GM23338 (cell line): ENCODE data around the gene SARS1. TPM values are rescaled to one million over a fixed set of nuclear protein-coding genes. Genes with fewer than 3 reads are reported as not detected.

Experiments used
- CTCF ChIP-seq, 2 experiments: fragments of 200-600 bp in 1 of 2; sonication (generic) in 1 of 2; conservative IDR thresholded peaks; 2 replicates each; pipeline versions ENCODE4 v1.5.1 to v1.6.1; 2016 to 2017; ENCODE audit warnings: antibody characterized with exemption in 2 of 2, low read depth in 2 of 2, mild to moderate bottlenecking in 2 of 2, moderate library complexity in 1 of 2
- JUNB ChIP-seq: IDR thresholded peaks from one replicate; pipeline ENCODE4 v1.6.1; 2016; ENCODE audit warnings: antibody characterized with exemption; ENCODE audit not compliant: unreplicated experiment
- NANOG ChIP-seq: IDR thresholded peaks from 2 replicates; pipeline ENCODE4 v1.6.1; 2016; ENCODE audit warnings: antibody characterized with exemption, borderline replicate concordance
- POLR2AphosphoS5 ChIP-seq: IDR thresholded peaks from 2 replicates; pipeline ENCODE4 v1.6.1; 2016; ENCODE audit warnings: antibody characterized with exemption, low read depth
- STAT1 ChIP-seq: IDR thresholded peaks from one replicate; pipeline ENCODE4 v1.6.1; 2016; ENCODE audit warnings: antibody characterized with exemption; ENCODE audit not compliant: unreplicated experiment
- polyA plus RNA-seq: library from polyadenylated mRNA; unstranded; fragments of >200 nt; fragmentation: Nextera tagmentation; extraction: Ambion mirVana; gene quantifications from 2 replicates; pipeline ENCODE4 v1.2.1, GENCODE V29; 2016
- total RNA-seq: library from RNA; depleted of rRNA; stranded (reverse); fragments of >200 nt; shearing (Covaris generic); gene quantifications from 2 replicates; pipeline ENCODE4 v1.2.3, GENCODE V29; 2014
- TF ChIP-seq, protein P1 (sequence below): fragments of 250-450 bp; sonication (Bioruptor Pico); IDR thresholded peaks from 2 replicates; pipeline ENCODE4 v1.5.0; 2020; ENCODE audit warnings: mild to moderate bottlenecking, moderate library complexity

Gene SARS1
- total and polyA plus RNA-seq, 2 experiments from 2014 or later = 141 to 166 TPM

DNA sequence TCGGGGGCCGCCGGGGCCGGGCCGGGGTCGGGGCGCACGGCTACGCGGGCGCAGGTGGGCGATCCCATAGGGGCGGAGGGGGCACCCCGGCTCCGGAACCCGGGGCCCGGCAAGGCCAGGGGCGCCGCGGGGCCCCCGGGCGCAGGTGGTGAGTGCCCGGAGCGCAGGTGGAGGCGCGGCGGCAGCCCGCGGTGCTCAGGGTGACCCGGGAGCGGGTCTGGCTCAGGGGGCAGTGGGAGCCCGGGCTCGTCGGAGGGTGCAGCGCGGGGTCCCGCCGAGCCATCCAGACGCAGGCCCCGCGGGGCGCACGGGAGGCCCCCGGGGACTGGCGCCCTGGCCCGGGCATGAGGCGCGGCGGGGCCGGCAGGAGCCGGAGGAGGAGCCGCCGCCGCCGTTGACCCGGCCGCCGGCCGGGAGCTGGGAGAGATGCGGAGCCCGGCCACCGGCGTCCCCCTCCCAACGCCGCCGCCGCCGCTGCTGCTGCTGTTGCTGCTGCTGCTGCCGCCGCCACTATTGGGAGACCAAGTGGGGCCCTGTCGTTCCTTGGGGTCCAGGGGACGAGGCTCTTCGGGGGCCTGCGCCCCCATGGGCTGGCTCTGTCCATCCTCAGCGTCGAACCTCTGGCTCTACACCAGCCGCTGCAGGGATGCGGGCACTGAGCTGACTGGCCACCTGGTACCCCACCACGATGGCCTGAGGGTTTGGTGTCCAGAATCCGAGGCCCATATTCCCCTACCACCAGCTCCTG, 36.1 kb downstream of the SARS1 start (continued):
- TF ChIP-seq, protein P1, sequence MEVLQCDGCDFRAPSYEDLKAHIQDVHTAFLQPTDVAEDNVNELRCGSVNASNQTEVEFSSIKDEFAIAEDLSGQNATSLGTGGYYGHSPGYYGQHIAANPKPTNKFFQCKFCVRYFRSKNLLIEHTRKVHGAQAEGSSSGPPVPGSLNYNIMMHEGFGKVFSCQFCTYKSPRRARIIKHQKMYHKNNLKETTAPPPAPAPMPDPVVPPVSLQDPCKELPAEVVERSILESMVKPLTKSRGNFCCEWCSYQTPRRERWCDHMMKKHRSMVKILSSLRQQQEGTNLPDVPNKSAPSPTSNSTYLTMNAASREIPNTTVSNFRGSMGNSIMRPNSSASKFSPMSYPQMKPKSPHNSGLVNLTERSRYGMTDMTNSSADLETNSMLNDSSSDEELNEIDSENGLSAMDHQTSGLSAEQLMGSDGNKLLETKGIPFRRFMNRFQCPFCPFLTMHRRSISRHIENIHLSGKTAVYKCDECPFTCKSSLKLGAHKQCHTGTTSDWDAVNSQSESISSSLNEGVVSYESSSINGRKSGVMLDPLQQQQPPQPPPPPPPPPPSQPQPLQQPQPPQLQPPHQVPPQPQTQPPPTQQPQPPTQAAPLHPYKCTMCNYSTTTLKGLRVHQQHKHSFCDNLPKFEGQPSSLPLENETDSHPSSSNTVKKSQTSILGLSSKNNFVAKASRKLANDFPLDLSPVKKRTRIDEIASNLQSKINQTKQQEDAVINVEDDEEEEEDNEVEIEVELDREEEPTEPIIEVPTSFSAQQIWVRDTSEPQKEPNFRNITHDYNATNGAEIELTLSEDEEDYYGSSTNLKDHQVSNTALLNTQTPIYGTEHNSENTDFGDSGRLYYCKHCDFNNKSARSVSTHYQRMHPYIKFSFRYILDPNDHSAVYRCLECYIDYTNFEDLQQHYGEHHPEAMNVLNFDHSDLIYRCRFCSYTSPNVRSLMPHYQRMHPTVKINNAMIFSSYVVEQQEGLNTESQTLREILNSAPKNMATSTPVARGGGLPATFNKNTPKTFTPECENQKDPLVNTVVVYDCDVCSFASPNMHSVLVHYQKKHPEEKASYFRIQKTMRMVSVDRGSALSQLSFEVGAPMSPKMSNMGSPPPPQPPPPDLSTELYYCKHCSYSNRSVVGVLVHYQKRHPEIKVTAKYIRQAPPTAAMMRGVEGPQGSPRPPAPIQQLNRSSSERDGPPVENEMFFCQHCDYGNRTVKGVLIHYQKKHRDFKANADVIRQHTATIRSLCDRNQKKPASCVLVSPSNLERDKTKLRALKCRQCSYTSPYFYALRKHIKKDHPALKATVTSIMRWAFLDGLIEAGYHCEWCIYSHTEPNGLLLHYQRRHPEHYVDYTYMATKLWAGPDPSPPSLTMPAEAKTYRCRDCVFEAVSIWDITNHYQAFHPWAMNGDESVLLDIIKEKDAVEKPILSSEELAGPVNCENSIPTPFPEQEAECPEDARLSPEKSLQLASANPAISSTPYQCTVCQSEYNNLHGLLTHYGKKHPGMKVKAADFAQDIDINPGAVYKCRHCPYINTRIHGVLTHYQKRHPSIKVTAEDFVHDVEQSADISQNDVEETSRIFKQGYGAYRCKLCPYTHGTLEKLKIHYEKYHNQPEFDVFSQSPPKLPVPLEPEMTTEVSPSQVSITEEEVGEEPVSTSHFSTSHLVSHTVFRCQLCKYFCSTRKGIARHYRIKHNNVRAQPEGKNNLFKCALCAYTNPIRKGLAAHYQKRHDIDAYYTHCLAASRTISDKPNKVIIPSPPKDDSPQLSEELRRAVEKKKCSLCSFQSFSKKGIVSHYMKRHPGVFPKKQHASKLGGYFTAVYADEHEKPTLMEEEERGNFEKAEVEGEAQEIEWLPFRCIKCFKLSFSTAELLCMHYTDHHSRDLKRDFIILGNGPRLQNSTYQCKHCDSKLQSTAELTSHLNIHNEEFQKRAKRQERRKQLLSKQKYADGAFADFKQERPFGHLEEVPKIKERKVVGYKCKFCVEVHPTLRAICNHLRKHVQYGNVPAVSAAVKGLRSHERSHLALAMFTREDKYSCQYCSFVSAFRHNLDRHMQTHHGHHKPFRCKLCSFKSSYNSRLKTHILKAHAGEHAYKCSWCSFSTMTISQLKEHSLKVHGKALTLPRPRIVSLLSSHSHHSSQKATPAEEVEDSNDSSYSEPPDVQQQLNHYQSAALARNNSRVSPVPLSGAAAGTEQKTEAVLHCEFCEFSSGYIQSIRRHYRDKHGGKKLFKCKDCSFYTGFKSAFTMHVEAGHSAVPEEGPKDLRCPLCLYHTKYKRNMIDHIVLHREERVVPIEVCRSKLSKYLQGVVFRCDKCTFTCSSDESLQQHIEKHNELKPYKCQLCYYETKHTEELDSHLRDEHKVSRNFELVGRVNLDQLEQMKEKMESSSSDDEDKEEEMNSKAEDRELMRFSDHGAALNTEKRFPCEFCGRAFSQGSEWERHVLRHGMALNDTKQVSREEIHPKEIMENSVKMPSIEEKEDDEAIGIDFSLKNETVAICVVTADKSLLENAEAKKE (CRISPR knock-in tag) = no peak
- TF ChIP-seq POLR2AphosphoS5 (no peak), CTCF (conservative IDR thresholded peaks at IDR 0.05; ENCODE audit: low read depth in 2 of 2) (no peak), JUNB (no peak), STAT1 (no peak), NANOG (no peak)
